HG03457 (cell line): ENCODE results near the gene GRAP2.
"Not testable (repeated sequence)": the region's sequence is repeated elsewhere in the genome, so short reads cannot be mapped to it uniquely, and the experiment has no call there.

ENCODE experiments used
- ATAC-seq: cut with Tn5 transposase; IDR thresholded peaks from one replicate; pipeline ENCODE4 v1.9.1; 2021; ENCODE audit warnings: moderate number of reproducible peaks; ENCODE audit not compliant: unreplicated experiment

Gene GRAP2

GRCh38 chr22:39942439-39943230, 41.8 kb downstream of the GRAP2 start:
- no peak for ATAC-seq

GRCh38 chr22:39943337-39943736, 42.5 kb downstream of the GRAP2 start:
- ATAC-seq = no peak

DNA sequence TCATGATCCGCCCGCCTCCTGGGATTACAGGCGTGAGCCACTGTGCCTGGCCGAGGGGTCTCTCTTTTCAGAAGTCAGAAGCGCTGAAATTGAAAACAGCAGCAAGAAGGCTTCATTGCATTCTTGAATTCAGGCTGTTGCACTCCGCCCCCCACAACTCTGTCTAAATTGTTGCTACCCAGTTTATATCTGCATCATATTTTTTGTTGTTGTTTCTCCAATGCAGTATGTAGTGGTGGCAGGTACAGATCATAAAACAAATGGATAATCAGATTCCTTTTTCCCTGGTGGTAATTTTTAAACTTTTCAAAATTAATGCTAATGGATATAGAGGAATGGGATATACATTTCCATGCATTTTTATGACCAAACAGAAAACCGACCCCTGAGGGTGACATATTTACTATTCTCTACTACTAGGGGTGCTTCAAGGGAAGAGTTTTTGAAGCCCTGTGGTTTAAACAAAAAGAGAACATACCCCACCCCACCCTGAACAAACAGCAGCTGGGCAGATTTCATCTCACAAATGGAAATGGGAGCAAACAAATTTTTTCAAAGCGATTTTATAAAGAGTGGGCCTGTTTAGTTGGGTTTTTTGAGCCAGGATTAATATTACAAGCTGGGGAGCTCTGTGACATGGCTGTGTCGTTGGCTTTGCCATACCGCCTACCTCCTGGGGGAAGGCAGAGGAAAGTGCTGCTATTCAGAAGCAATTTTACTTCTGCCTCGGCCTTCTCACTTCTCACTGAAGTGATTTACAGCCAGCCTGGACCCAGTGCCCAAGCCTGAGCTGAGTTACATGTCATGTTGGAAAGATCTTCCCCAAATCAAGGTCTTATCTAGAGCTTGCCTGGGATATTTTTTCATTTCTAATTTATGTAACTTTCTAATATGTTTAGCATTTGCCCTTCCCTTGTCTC, 43.3 kb downstream of the GRAP2 start:
- no peak for ATAC-seq

DNA sequence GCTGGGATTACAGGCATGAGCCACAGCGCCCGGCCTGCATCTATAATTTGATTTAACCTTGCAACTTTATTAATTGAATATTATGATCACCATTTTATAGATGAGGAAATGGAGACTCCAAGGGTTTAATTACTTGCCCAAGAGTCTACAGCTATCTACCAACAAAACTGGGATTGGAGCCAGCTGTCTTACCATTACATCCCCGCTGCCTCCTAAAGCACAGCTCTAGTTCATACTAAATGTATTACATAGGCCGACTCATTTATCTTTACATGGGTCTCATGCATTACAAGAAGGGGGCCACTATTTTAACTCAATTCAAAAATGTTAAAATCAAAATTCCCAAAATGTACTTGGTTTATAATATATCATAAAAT, 45.2 kb downstream of the GRAP2 start:
- ATAC-seq = no peak

GRCh38 chr22:39946503-39947219, 45.8 kb downstream of the GRAP2 start:
- ATAC-seq = no peak

DNA sequence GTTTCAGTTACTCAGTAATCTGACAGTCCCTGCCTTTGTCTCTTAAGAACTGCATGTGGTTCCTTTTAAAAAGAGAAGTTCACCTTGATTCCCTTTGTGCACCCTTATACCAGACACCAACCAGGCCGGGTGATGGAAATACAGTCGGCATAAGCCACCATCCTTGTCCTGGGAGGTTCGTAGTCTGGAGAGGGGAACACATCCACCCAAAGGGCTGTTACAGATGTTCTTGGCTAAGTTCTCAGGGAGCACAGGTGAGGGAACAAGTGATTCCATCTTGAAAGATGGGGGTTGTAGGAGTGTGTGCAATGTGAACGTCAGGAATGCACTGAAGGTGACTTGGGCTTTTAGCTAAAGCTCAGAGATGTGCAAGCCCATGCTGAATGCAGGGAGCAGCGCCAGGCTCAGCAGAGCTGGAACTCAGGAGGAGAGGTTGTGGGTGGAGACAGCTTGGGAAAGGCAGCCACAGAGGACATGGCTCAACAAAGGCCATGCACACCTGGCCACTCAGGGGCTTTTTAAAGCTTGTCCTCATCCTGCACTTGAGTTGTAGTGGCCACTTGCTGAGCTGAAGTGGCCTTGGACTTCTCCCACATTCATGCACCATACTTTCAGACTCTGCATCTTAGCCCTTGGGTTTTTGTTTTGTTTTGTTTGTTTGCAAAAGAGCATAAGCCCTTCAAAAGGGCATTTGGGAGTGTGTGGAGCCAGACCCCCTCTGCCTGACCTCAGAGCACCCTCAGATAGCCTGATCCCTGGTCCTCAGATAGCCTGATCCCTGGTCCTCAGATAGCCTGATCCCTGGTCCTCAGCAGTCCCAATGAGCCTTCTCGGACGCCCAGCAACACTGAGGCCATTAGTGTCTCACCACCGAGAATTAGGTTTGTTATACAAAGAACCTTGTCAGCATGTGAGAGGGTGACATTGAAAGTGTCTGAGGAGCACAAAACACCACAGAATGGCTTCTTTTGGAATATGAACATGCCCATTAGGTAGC, 46.6 kb downstream of the GRAP2 start:
- ATAC-seq = no peak

GRCh38 chr22:39949964-39950737, 49.3 kb downstream of the GRAP2 start:
- no peak for ATAC-seq

DNA sequence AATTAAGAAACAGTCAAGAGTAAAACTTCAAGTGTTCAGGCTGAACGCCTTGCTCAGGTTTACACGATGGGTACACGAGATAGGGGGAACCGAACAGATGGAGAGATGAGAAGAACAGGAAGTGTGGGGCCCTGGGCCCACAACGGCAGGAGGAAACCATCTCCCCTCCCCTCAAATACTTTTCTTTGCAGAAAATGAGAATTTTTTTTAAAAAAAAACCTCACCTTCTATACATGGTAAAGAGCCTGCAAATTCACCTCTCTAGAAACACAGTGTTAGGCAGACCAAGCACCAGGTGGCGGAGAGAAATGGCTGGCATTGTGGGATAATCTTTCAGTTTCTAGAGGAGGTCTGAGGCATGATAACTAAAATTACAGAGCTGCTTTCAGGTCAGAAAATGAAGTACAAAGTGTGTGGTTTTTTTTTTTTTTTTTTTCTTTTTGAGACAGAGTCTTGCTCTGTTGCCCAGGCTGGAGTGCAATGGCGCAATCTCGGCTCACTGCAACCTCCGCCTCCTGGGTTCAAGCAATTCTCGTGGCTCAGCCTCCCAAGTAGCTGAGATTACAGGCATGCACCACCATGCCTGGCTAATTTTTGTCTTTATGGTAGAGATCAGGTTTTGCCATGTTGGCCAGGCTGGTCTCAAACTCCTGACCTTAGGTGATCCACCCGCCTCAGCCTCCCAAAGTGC, 50.9 kb downstream of the GRAP2 start:
- ATAC-seq = not testable (repeated sequence)

- no peak for ATAC-seq
Observed at GRCh38 chr22:39952347-39952746, 51.5 kb downstream of the GRAP2 start.

- ATAC-seq = no peak
Observed at GRCh38 chr22:39953101-39953500, 52.2 kb downstream of the GRAP2 start.

- no peak for ATAC-seq
Observed at GRCh38 chr22:39954584-39955055, 53.7 kb downstream of the GRAP2 start.

- no peak for ATAC-seq
Observed at GRCh38 chr22:39955675-39956074, 54.8 kb downstream of the GRAP2 start.

DNA sequence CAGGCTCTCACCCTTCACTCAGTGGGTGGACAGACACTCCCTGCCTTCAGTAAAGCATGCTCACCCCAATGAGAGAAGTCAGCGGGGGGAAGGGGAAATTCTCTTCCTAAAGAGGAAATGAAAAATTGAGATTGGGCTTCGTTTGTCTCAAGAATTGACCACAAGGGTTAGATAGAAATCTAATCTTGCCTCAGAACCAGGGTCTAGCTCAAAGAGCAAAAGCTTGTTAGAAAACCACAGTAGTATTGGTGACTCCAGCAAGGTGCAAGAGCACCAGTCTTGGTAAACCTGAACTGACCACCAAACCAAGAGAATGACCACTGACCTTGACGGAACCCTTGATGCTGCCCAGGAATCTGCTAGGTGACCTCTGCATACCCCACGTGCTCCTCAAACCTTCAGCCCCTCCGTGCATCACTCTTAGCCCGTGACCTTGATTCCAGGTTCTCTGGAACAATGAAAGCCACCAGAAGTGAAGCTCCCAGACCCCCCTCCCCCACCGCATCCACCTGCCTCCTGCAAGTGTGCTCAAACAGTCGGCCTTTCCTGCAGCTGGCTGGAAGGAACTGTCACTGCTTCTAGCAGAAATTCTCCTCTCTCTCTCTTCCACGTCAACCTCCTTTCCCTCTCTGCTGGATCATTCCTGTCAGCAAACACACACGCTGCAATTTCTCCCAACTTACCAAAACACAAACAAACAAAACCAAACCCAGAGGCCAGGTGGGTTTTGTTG, 56.2 kb downstream of the GRAP2 start:
- no peak for ATAC-seq

DNA sequence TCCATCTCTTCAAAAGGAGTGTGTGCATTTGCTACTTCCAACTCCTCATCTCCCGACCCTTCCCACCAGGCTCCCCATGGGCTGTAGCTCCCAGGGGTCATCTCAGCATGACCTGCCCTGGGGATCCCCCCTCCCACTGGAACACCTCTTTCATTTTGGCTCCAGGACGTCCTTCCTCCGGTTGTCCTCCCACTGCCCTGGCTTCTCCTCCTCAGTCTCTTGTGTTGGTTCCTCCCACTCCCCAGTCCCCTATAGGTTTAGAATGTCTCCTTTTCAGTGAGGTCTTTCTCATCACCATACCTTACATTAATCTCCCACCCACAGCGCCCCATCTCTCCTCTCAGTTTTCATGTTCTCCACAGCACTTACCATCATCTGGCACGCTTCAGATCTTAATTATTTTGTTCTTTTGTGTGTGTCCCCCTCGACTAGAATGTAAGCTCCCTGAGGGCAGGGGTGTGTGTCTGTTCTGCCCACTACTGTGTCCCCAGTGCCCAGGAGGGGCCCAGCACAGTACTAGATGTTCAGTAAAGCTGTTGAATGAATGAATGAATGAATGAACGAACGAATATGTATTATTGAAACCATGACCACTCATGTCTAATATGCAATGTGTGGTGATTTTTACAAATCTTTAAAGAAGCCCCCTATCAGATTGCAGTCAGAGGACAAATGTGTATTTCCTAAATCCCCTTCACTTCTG, 57.3 kb downstream of the GRAP2 start:
- ATAC-seq = no peak

DNA sequence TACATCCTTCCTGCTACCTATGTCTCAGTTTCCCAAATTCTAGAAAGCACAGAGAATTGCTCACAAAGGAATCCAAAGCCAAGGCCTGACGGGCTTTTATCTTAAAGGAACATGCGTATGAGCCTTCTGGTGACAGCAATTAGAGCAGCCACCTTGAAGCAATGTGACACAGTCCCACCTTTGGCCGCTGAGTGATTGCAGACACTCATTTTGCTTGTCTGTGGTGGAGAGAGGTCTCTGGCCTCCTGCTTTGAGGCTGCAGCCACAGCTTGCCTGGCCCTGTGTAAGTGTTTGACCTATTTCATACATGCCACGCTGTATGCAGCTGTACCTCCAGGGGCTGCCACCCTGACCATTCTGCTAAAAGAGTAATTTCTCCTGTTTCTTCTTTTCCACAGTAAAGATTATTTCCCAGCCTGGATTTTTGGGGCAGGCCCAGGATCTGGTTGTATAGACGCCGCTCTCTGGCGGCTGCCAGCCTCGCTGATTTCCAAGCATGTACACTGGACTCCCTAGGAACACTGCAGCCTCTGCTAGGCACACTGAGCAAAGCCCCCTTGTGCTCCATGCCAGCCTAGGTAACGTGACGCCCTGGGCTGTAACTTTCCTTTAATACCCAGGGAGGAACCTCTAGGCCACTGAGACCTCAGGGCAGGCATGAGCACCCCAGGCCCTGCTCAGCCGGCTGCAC, 58.2 kb downstream of the GRAP2 start:
- ATAC-seq = no peak

DNA sequence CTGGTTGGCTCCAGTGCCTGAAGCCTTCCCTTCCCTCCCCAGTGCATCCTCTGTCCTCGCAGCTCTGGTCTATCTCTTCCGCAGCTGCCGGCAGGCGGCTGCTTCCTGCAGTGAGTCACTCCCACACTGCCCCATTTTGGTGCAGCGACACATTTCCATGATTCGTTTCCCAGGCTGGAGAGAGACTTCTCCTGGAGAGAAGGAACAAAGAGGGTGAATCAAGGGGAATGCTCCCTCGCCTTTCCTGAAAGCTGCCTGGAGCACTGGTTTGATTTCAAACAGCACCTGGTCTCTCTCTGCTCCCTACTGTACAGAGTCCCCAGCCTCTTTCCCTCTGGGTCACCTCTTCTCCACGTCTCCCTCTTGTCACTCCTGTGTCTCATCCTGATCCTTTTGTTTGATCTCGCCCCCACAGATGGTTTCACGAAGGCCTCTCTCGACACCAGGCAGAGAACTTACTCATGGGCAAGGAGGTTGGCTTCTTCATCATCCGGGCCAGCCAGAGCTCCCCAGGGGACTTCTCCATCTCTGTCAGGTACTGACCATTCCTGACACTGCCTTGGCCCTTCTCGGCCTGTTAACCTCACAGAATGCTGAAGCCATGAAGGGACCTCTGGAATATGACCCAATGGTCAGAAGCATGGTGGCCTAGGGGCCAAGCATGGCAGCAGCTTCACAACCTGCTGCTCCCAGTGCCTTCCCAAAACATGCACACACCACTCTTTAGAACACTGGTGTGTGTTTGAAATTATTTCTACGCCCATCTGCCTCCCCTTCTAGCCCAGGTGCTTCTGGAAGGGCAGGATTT, 59.0 kb downstream of the GRAP2 start, which contains the start of gene TMA7B:
TMA7B (plus strand) TSS at position 758 of the 808 bp plus-strand sequence. CDS start 3,978 bp downstream, outside the sequence.
- ATAC-seq = no peak
